Activated CD4-positive, alpha-beta memory T cell treated with anti-CD3 and anti-CD28 coated beads for 36 hours (primary cell): ENCODE data around the gene ACOT9. TPM values are rescaled to one million over a fixed set of nuclear protein-coding genes. Genes with fewer than 3 reads are reported as not detected.
A peak's percentile ranks its signal among the peaks of the same experiment; 100 is the strongest.

Source experiments
- CTCF ChIA-PET: fragments of 350-600 bp; sonication (Branson Sonifier 250); formaldehyde crosslinking; loops from one replicate; lab custom pipeline; 2021; ENCODE audit warnings: antibody characterized with exemption, inconsistent platforms; lab: Charles Lee
- POLR2A ChIA-PET: fragments of 350-600 bp; sonication (Branson Sonifier 250); formaldehyde crosslinking; loops from one replicate; lab custom pipeline; 2021; ENCODE audit warnings: antibody characterized with exemption; lab: Charles Lee
- DNase-seq: peaks from one replicate; pipeline ENCODE4 v3.0.0-alpha.2; 2020
- H3K27ac Mint-ChIP-seq: one replicate; pipeline ENCODE4 v1.8.0; 2021; ENCODE audit warnings: mixed read lengths
- H3K27me3 Mint-ChIP-seq: one replicate; pipeline ENCODE4 v1.8.0; 2021; ENCODE audit warnings: mixed read lengths
- H3K36me3 Mint-ChIP-seq: one replicate; pipeline ENCODE4 v1.8.0; 2021; ENCODE audit warnings: mixed read lengths
- H3K4me1 Mint-ChIP-seq: one replicate; pipeline ENCODE4 v1.8.0; 2021; ENCODE audit warnings: low read depth, mixed read lengths
- H3K4me3 Mint-ChIP-seq: one replicate; pipeline ENCODE4 v1.8.0; 2021; ENCODE audit warnings: mild to moderate bottlenecking, mixed read lengths
- H3K9me3 Mint-ChIP-seq: one replicate; pipeline ENCODE4 v1.8.0; 2021; ENCODE audit warnings: mixed read lengths
- intact Hi-C: fragments of 100-400 bp; cut with micrococcal nuclease; formaldehyde crosslinking; loops from one replicate; pipeline ENCODE4 v1.15.1; 2023
- total RNA-seq, 2 experiments: library from RNA; stranded (reverse); gene quantifications; one replicate each; pipeline ENCODE4 v1.2.3, GENCODE V29; 2021

The ACOT9 gene, protein sequence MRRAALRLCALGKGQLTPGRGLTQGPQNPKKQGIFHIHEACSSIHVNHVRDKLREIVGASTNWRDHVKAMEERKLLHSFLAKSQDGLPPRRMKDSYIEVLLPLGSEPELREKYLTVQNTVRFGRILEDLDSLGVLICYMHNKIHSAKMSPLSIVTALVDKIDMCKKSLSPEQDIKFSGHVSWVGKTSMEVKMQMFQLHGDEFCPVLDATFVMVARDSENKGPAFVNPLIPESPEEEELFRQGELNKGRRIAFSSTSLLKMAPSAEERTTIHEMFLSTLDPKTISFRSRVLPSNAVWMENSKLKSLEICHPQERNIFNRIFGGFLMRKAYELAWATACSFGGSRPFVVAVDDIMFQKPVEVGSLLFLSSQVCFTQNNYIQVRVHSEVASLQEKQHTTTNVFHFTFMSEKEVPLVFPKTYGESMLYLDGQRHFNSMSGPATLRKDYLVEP
- 10 to 100 TPM; 50.2 to 52.1 TPM for total RNA-seq

DNA sequence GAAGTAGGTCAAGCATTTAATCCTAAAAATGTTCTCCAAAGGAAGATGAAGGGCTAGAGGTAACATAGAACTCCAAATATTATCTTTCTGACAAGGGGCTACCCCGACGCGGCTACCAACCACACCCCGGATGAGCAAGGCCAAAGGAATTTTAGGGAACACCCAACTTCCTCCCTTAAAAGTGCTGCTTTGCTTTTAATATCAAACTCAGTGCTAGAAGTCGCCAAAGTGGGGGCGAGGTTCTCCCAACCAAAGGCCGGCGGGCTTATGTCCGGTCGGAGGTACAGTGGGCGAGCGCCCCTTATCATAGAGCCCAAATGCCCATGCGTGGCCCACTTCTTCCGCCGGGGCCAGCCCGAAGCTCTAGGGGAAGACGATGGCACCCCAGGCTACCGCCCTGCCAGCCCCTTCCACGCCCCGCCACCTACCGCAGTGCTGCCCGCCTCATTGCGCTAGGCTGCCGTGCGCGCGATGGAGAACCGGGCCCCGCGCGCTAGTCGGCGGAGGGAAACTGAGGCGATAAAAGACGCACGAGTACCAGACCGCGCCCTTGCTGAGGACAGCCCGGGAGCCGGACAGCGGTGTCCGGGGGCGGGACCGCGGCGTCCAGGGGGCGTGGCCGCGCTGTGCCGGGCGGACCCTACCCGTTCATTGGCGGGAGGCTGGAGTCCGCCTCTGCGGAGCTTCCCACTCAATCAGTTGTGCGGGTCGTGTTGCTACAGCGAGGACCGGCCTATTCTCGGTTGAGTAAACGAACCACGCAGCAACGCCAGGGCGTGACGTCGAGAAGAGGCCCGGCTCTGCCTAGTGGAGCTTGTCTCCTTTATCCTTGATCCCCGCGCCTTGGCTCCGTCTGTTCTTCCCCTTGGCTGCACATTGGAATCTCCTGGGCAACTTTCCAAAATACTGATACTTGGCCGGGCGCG lies at the start of gene ACOT9:
ACOT9 (minus strand) TSS at position 580 of the 926 bp plus-strand sequence; CDS start at position 448, 132 bp downstream.
- no peaks in the 10 kb centered on the region for H3K27me3 Mint-ChIP-seq
- peaks cover 32% of the 10 kb centered on the region for H3K4me1 Mint-ChIP-seq
- no peaks in the 10 kb centered on the region for H3K9me3 Mint-ChIP-seq
- peak within 1 kb of the TSS; percentile 86 for H3K4me3 Mint-ChIP-seq
- ChIA-PET CTCF (interaction anchor here (0.6 to 1.5 kb wide), 3 partner anchors 9 to 159 kb away, joined by 3 to 6 read pairs (median 4); partner anchors contain the start of gene SAT1), POLR2A (interaction anchor here (0.5 to 1.9 kb wide), 9 partner anchors 10 to 312 kb away, joined by 3 to 7 read pairs (median 4); partner anchors contain the start of genes EIF2S3, PRDX4 and SAT1)
- H3K36me3 Mint-ChIP-seq, result no peaks in the 10 kb centered on the region
- peak within 1 kb of the TSS; percentile 86 for H3K27ac Mint-ChIP-seq
- intact Hi-C loops, result loop anchor here (1.0 kb wide), 4 partner anchors 11 to 407 kb away; partner anchors contain the start of gene EIF2S3
- DNase-seq, result peak; percentile 87

DNA sequence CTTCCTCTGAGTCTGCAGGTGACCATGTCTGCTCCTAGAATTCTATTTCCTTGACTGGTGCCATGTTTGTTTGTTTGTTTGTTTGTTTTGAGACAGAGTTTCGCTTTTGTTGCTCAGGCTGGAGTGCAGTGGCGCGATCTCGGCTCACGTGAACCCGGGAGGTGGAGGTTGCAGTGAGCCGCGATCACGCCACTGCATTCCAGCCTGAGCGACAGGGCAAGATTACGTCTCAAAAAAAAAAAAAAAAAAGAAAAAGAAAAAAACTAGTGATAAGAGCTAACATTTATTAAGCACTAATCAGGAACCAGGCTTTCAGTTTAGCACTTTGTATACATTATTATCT lies 47.0 kb upstream of the ACOT9 start:
- DNase-seq, result no peak
- POLR2A ChIA-PET, result no interaction called here
- Mint-ChIP-seq H3K4me3 (no peak overlapping the region), H3K27me3 (no peaks in the 10 kb centered on the region), H3K36me3 (peaks cover 11% of the 10 kb centered on the region), H3K4me1 (peaks cover 6% of the 10 kb centered on the region), H3K9me3 (no peaks in the 10 kb centered on the region), H3K27ac (no peak overlapping the region)
- intact Hi-C loops, result no loop called here
- CTCF ChIA-PET, result no interaction called here

DNA sequence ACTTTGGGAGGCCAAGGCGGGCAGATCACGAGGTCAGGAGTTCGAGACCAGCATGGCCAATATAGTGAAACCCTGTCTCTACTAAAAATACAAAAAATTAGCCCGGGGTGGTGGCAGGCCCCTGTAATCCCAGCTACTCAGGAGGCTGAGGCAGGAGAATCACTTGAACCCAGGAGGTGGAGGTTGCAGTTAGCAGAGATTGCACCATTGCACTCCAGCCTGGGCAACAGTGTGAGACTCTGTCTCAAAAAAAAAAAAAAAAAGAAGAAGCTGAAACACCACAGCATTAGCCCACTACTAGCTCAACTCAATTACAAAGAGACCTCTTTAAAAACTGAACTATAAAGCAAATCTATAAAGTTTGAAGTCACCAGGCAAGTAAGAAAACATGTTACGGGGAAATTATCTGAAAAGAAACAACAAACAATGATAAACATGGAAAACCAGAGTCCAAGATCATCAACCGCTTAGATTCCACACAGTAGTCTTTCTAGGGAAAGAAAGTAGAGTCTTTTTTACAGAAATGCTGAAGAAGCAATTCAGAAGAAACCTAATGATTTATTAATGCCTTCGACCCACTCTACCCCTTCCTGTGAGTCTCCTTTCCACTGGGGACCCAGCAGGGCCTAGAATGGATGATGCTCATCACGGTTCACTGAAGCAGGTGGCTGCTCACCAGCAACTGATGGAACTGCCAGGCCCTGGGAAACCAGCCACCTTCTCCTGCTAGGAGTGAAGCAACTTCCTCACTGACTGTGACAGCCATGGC lies 46.5 kb upstream of the ACOT9 start:
- DNase-seq, result no peak
- intact Hi-C loops, result no loop called here
- Mint-ChIP-seq H3K36me3 (peaks cover 17% of the 10 kb centered on the region), H3K27me3 (no peaks in the 10 kb centered on the region), H3K9me3 (no peaks in the 10 kb centered on the region), H3K4me1 (peaks cover 12% of the 10 kb centered on the region), H3K4me3 (no peak overlapping the region), H3K27ac (no peak overlapping the region)
- POLR2A ChIA-PET, result no interaction called here
- CTCF ChIA-PET, result interaction anchor here (0.7 to 1.7 kb wide), 2 partner anchors 95 to 112 kb away, joined by 4 to 7 read pairs; no protein-coding TSS in a partner anchor

- POLR2A ChIA-PET, result no interaction called here
- Mint-ChIP-seq H3K27ac (no peak overlapping the region), H3K4me1 (peaks cover 17% of the 10 kb centered on the region), H3K27me3 (no peaks in the 10 kb centered on the region), H3K4me3 (no peak overlapping the region), H3K9me3 (no peaks in the 10 kb centered on the region), H3K36me3 (peaks cover 23% of the 10 kb centered on the region)
- DNase-seq, result no peak
- intact Hi-C loops, result no loop called here
- CTCF ChIA-PET, result interaction anchor here (0.7 to 1.7 kb wide), 2 partner anchors 94 to 113 kb away, joined by 4 to 7 read pairs; no protein-coding TSS in a partner anchor
Observed at GRCh38 chrX:23788946-23789345, 45.9 kb upstream of the ACOT9 start.

DNA sequence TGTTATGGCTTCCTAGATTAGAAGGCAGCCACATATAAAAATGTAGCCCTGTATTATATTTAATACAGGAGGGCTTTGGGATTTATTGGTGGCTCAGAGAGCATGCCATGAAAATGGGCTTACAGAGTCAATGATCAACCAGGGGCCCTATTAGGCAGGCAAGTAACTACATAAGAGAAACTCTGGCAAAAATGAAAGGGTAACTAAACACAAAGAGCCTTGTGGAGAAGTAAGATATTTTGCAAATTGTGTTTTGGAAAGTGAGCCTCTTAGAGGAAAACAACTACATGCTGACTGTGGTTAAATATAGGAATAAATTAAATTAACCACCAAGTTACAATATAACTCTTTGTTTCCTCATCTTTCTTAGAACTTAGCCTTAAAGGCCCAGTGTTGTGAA lies 45.4 kb upstream of the ACOT9 start:
- Mint-ChIP-seq H3K36me3 (peaks cover 27% of the 10 kb centered on the region), H3K4me3 (no peak overlapping the region), H3K4me1 (peaks cover 17% of the 10 kb centered on the region), H3K27ac (no peak overlapping the region), H3K9me3 (no peaks in the 10 kb centered on the region), H3K27me3 (no peaks in the 10 kb centered on the region)
- CTCF ChIA-PET, result interaction anchor here (1.7 kb wide), 1 partner anchor 113 kb away, joined by 7 read pairs; no protein-coding TSS in a partner anchor
- POLR2A ChIA-PET, result no interaction called here
- DNase-seq, result no peak
- intact Hi-C loops, result no loop called here

GRCh38 chrX:23787745-23788118 lies 44.7 kb upstream of the ACOT9 start:
- H3K9me3 Mint-ChIP-seq, result no peaks in the 10 kb centered on the region
- intact Hi-C loops, result no loop called here
- H3K4me3 Mint-ChIP-seq, result no peak overlapping the region
- no peak overlapping the region for H3K27ac Mint-ChIP-seq
- no peaks in the 10 kb centered on the region for H3K27me3 Mint-ChIP-seq
- POLR2A ChIA-PET, result no interaction called here
- CTCF ChIA-PET, result interaction anchor here (1.7 kb wide), 1 partner anchor 114 kb away, joined by 7 read pairs; no protein-coding TSS in a partner anchor
- H3K4me1 Mint-ChIP-seq, result peaks cover 17% of the 10 kb centered on the region
- peaks cover 27% of the 10 kb centered on the region for H3K36me3 Mint-ChIP-seq
- DNase-seq, result no peak

DNA sequence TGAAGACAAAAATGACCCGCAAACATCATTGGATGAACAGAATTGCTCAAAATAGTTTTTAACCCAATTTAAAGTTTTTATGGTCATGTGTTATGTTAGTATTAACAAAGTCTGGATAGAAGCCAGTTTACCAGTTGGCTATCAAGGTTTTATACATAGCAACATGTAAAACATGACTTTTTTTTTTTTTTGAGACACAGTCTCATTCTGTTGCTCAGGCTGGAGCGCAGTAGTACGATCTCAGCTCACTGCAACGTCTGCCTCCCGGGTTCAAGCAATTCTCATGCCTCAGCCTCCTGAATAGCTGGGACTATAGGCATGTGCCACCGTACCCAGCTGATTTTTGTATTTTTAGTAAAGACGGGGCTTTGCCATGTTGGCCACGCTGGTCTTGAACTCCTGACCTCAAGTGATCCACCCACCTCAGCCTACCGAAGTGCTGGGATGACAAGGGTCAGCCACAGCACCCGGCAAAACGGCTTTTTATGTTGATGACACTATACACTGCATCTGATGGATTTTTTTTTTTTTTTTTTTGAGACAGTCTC lies 43.3 kb upstream of the ACOT9 start:
- H3K9me3 Mint-ChIP-seq, result no peaks in the 10 kb centered on the region
- H3K27ac Mint-ChIP-seq, result no peak overlapping the region
- H3K27me3 Mint-ChIP-seq, result no peaks in the 10 kb centered on the region
- CTCF ChIA-PET, result interaction anchor here (0.6 to 0.7 kb wide), 2 partner anchors 48 to 127 kb away, joined by 3 to 5 read pairs; no protein-coding TSS in a partner anchor
- POLR2A ChIA-PET, result no interaction called here
- intact Hi-C loops, result no loop called here
- H3K4me3 Mint-ChIP-seq, result no peak overlapping the region
- H3K36me3 Mint-ChIP-seq, result peaks cover 27% of the 10 kb centered on the region
- DNase-seq, result no peak
- H3K4me1 Mint-ChIP-seq, result peaks cover 26% of the 10 kb centered on the region

DNA sequence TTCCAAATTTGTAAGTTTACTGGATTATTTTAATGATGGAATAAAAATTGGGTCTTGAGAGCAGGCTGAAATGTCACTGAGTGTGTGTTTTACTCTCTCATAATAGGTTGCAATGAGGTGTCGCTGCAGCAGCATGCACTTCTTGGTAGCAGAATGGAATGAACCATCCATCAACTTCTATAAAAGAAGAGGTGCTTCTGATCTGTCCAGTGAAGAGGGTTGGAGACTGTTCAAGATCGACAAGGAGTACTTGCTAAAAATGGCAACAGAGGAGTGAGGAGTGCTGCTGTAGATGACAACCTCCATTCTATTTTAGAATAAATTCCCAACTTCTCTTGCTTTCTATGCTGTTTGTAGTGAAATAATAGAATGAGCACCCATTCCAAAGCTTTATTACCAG lies 42.5 kb upstream of the ACOT9 start:
- intact Hi-C loops, result no loop called here
- peak overlapping the region; percentile 96 for H3K27ac Mint-ChIP-seq
- no peaks in the 10 kb centered on the region for H3K9me3 Mint-ChIP-seq
- H3K27me3 Mint-ChIP-seq, result no peaks in the 10 kb centered on the region
- peak overlapping the region; percentile 94 for H3K4me3 Mint-ChIP-seq
- POLR2A ChIA-PET, result interaction anchor here (0.5 kb wide), 1 partner anchor 12 kb away, joined by 3 read pairs; no protein-coding TSS in a partner anchor
- peaks cover 28% of the 10 kb centered on the region for H3K4me1 Mint-ChIP-seq
- H3K36me3 Mint-ChIP-seq, result peaks cover 27% of the 10 kb centered on the region
- CTCF ChIA-PET, result no interaction called here
- DNase-seq, result no peak

DNA sequence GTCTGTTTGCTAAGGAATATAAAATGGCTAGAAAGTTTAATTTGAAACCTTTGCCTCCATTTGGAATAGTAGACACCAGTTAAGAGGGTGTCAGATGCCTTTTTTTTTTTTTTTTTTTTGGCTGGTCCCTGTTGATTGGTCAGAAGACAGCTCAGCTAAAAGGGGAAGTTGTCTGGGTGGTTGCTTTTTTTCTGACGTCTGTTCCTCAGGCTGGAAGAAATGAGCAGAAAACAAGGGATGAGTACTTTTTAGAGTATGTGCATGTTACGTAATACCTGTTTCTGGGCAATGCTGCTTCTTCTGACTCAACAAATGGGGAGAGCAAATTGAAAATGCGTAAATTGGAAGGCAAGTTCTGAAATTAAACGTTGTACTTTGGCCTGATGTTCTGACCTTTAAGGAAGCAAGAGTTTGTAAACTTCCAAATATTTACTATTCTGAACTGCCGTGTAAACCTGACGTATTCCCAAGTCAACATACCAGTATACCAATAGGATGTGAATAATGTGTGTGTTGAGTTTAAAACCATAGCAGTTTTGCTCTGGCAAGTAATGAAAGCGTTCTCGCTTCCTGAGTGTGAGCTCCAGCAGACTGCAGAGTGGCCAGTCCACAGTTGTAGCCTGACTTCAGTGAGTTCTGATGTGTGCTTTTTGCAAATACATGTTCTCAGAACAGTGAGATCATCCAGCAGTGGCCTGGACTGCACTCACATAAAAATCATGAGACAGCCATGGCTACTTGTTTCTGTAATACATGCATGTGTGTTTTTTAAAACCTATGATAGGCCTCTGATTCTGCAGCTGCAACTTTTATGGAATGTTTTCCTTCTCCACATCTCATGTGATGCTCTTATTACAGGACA lies 41.6 kb upstream of the ACOT9 start:
- intact Hi-C loops, result loop anchor here (5.0 kb wide), 2 partner anchors 243 to 368 kb away; partner anchors contain the start of gene KLHL15
- H3K27me3 Mint-ChIP-seq, result no peaks in the 10 kb centered on the region
- H3K27ac Mint-ChIP-seq, result peak overlapping the region; percentile 96
- CTCF ChIA-PET, result interaction anchor here (2.0 to 4.6 kb wide), 3 partner anchors 12 to 269 kb away, joined by 6 to 49 read pairs (median 10); no protein-coding TSS in a partner anchor
- no peak for DNase-seq
- POLR2A ChIA-PET, result interaction anchor here (0.5 to 2.1 kb wide), 4 partner anchors 11 to 234 kb away, joined by 3 to 8 read pairs (median 3); no protein-coding TSS in a partner anchor
- no peaks in the 10 kb centered on the region for H3K9me3 Mint-ChIP-seq
- H3K4me3 Mint-ChIP-seq, result peak overlapping the region; percentile 94
- peaks cover 27% of the 10 kb centered on the region for H3K36me3 Mint-ChIP-seq
- H3K4me1 Mint-ChIP-seq, result peaks cover 28% of the 10 kb centered on the region
